Activated CD8-positive, alpha-beta T cell treated with anti-CD3 and anti-CD28 coated beads, Interleukin-2, amount 10 ng/mL, durations not matched to agents 7 days and 5 days (primary cell): ENCODE measurements around the gene PLEKHA6. TPM values are rescaled to one million over a fixed set of nuclear protein-coding genes. Genes with fewer than 3 reads are reported as not detected.

Source experiments
- ATAC-seq: fragments of 150-1000 bp; cut with Tn5 transposase; one replicate; pipeline ENCODE4 v1.10.0; 2021; ENCODE audit warnings: moderate library complexity
- CTCF ChIA-PET: fragments of 350-600 bp; sonication (Branson Sonifier 250); formaldehyde crosslinking; loops from one replicate; lab custom pipeline; 2021; ENCODE audit warnings: antibody characterized with exemption; lab: Charles Lee
- POLR2A ChIA-PET: fragments of 350-600 bp; sonication (Branson Sonifier 250); formaldehyde crosslinking; loops from one replicate; lab custom pipeline; 2021; ENCODE audit warnings: antibody characterized with exemption; lab: Charles Lee
- DNase-seq: peaks from one replicate; pipeline ENCODE4 v3.0.0-alpha.2; 2020
- H3K27ac Mint-ChIP-seq: one replicate; pipeline ENCODE4 v1.8.0; 2021; ENCODE audit warnings: mild to moderate bottlenecking, mixed read lengths
- H3K27me3 Mint-ChIP-seq: one replicate; pipeline ENCODE4 v1.8.0; 2021; ENCODE audit warnings: low read depth, mixed read lengths
- H3K36me3 Mint-ChIP-seq: one replicate; pipeline ENCODE4 v1.8.0; 2021; ENCODE audit warnings: low read depth, mixed read lengths
- H3K4me1 Mint-ChIP-seq: one replicate; pipeline ENCODE4 v1.8.0; 2021; ENCODE audit warnings: low read depth, mixed read lengths
- H3K4me3 Mint-ChIP-seq: one replicate; pipeline ENCODE4 v1.8.0; 2021; ENCODE audit warnings: mild to moderate bottlenecking, mixed read lengths
- H3K9me3 Mint-ChIP-seq: one replicate; pipeline ENCODE4 v1.8.0; 2022; ENCODE audit warnings: mixed read lengths; ENCODE audit not compliant: insufficient read depth
- total RNA-seq, 2 experiments: library from RNA; stranded (reverse); gene quantifications; one replicate each; pipeline ENCODE4 v1.2.3, GENCODE V29; 2021

The PLEKHA6 gene
- total RNA-seq, 2 experiments from 2014 or later = 0.26 to 0.29 TPM

- Mint-ChIP-seq H3K4me1 (peaks cover 2% of the 10 kb centered on the region), H3K9me3 (no peaks in the 10 kb centered on the region), H3K27me3 (peaks cover 49% of the 10 kb centered on the region), H3K27ac (no peak overlapping the region), H3K36me3 (no peaks in the 10 kb centered on the region), H3K4me3 (no peak overlapping the region)
- DNase-seq (no peak), ATAC-seq (no peak)
- ChIA-PET POLR2A (no interaction called here), CTCF (interaction anchor here (0.6 to 4.0 kb wide), 7 partner anchors 10 to 618 kb away, joined by 3 to 26 read pairs (median 3); no protein-coding TSS in a partner anchor)
Observed at GRCh38 chr1:204188959-204189639, 170.6 kb downstream of the PLEKHA6 start.

GRCh38 chr1:204186597-204186996 lies 173.1 kb downstream of the PLEKHA6 start:
- H3K4me3 Mint-ChIP-seq = no peak overlapping the region
- ChIA-PET CTCF (interaction anchor here (1.7 to 3.7 kb wide), 2 partner anchors 20 to 23 kb away, joined by 6 to 17 read pairs; no protein-coding TSS in a partner anchor), POLR2A (no interaction called here)
- H3K27ac Mint-ChIP-seq = no peak overlapping the region
- ATAC-seq (no peak), DNase-seq (no peak)
- H3K9me3 Mint-ChIP-seq = no peaks in the 10 kb centered on the region
- H3K36me3 Mint-ChIP-seq = no peaks in the 10 kb centered on the region
- peaks cover 41% of the 10 kb centered on the region for H3K27me3 Mint-ChIP-seq
- H3K4me1 Mint-ChIP-seq = peaks cover 2% of the 10 kb centered on the region

GRCh38 chr1:204181116-204181515 lies 178.6 kb downstream of the PLEKHA6 start:
- no peak for ATAC-seq
- Mint-ChIP-seq H3K36me3 (no peaks in the 10 kb centered on the region), H3K4me1 (no peaks in the 10 kb centered on the region), H3K4me3 (no peak overlapping the region), H3K27me3 (peaks cover 8% of the 10 kb centered on the region), H3K27ac (no peak overlapping the region), H3K9me3 (no peaks in the 10 kb centered on the region)
- DNase-seq = no peak
- CTCF ChIA-PET = no interaction called here
- POLR2A ChIA-PET = no interaction called here

- no peak for DNase-seq
- ChIA-PET CTCF (interaction anchor here (3.2 kb wide), 1 partner anchor 18 kb away, joined by 12 read pairs; no protein-coding TSS in a partner anchor), POLR2A (no interaction called here)
- no peaks in the 10 kb centered on the region for H3K9me3 Mint-ChIP-seq
- H3K36me3 Mint-ChIP-seq = no peaks in the 10 kb centered on the region
- H3K4me3 Mint-ChIP-seq = no peak overlapping the region
- H3K4me1 Mint-ChIP-seq = no peaks in the 10 kb centered on the region
- peaks cover 8% of the 10 kb centered on the region for H3K27me3 Mint-ChIP-seq
- H3K27ac Mint-ChIP-seq = no peak overlapping the region
- ATAC-seq = no peak
Observed at GRCh38 chr1:204180133-204180532, 179.6 kb downstream of the PLEKHA6 start.

- Mint-ChIP-seq H3K36me3 (no peaks in the 10 kb centered on the region), H3K9me3 (no peaks in the 10 kb centered on the region), H3K27me3 (peaks cover 5% of the 10 kb centered on the region), H3K4me3 (no peak overlapping the region), H3K27ac (no peak overlapping the region), H3K4me1 (no peaks in the 10 kb centered on the region)
- ATAC-seq (no peak), DNase-seq (no peak)
- POLR2A ChIA-PET = no interaction called here
- CTCF ChIA-PET = interaction anchor here (0.9 to 3.2 kb wide), 2 partner anchors 10 to 16 kb away, joined by 3 to 12 read pairs; no protein-coding TSS in a partner anchor
Observed at GRCh38 chr1:204178487-204179281, 181.0 kb downstream of the PLEKHA6 start.

GRCh38 chr1:204177133-204177532 lies 182.6 kb downstream of the PLEKHA6 start:
- ATAC-seq = no peak
- H3K27ac Mint-ChIP-seq = no peak overlapping the region

GRCh38 chr1:204176049-204176448 lies 183.7 kb downstream of the PLEKHA6 start:
- Mint-ChIP-seq H3K4me3 (no peak overlapping the region), H3K36me3 (no peaks in the 10 kb centered on the region), H3K4me1 (no peaks in the 10 kb centered on the region), H3K27me3 (peaks cover 2% of the 10 kb centered on the region), H3K9me3 (no peaks in the 10 kb centered on the region), H3K27ac (no peak overlapping the region)
- CTCF ChIA-PET = interaction anchor here (0.6 to 1.7 kb wide), 3 partner anchors 8 to 188 kb away, joined by 3 to 9 read pairs (median 3); no protein-coding TSS in a partner anchor
- DNase-seq (no peak), ATAC-seq (no peak)
- POLR2A ChIA-PET = no interaction called here

More at GRCh38 chr1:204177133-204177532, 182.6 kb downstream of the PLEKHA6 start:
- peaks cover 2% of the 10 kb centered on the region for H3K27me3 Mint-ChIP-seq
- ChIA-PET POLR2A (no interaction called here), CTCF (interaction anchor here (1.3 to 3.2 kb wide), 2 partner anchors 15 to 187 kb away, joined by 3 to 12 read pairs; no protein-coding TSS in a partner anchor)
- DNase-seq = no peak
- no peak overlapping the region for H3K4me3 Mint-ChIP-seq
- H3K9me3 Mint-ChIP-seq = no peaks in the 10 kb centered on the region
- H3K4me1 Mint-ChIP-seq = no peaks in the 10 kb centered on the region
- no peaks in the 10 kb centered on the region for H3K36me3 Mint-ChIP-seq

GRCh38 chr1:204174958-204175357 lies 184.8 kb downstream of the PLEKHA6 start:
- Mint-ChIP-seq H3K27me3 (peaks cover 2% of the 10 kb centered on the region), H3K36me3 (peaks cover 3% of the 10 kb centered on the region), H3K9me3 (peaks cover 4% of the 10 kb centered on the region), H3K4me1 (no peaks in the 10 kb centered on the region), H3K4me3 (no peak overlapping the region), H3K27ac (no peak overlapping the region)
- CTCF ChIA-PET = interaction anchor here (1.7 kb wide), 1 partner anchor 12 kb away, joined by 9 read pairs; no protein-coding TSS in a partner anchor
- DNase-seq (no peak), ATAC-seq (no peak)
- POLR2A ChIA-PET = no interaction called here

- CTCF ChIA-PET = interaction anchor here (1.1 to 3.9 kb wide), 3 partner anchors 9 to 226 kb away, joined by 3 to 19 read pairs (median 6); no protein-coding TSS in a partner anchor
- H3K27ac Mint-ChIP-seq = no peak overlapping the region
- peaks cover 13% of the 10 kb centered on the region for H3K9me3 Mint-ChIP-seq
- peaks cover 3% of the 10 kb centered on the region for H3K36me3 Mint-ChIP-seq
- no peak overlapping the region for H3K4me3 Mint-ChIP-seq
- POLR2A ChIA-PET = no interaction called here
- ATAC-seq (no peak), DNase-seq (no peak)
- no peaks in the 10 kb centered on the region for H3K4me1 Mint-ChIP-seq
- no peaks in the 10 kb centered on the region for H3K27me3 Mint-ChIP-seq
Observed at GRCh38 chr1:204172404-204173029, 187.2 kb downstream of the PLEKHA6 start.

GRCh38 chr1:204171751-204172178 lies 188.0 kb downstream of the PLEKHA6 start:
- ATAC-seq = no peak
- Mint-ChIP-seq H3K4me1 (no peaks in the 10 kb centered on the region), H3K27me3 (no peaks in the 10 kb centered on the region), H3K36me3 (peaks cover 3% of the 10 kb centered on the region), H3K27ac (no peak overlapping the region), H3K4me3 (no peak overlapping the region), H3K9me3 (peaks cover 13% of the 10 kb centered on the region)
- ChIA-PET CTCF (interaction anchor here (3.9 kb wide), 1 partner anchor 9 kb away, joined by 19 read pairs; no protein-coding TSS in a partner anchor), POLR2A (no interaction called here)
- no peak for DNase-seq

- Mint-ChIP-seq H3K27me3 (no peaks in the 10 kb centered on the region), H3K36me3 (peaks cover 3% of the 10 kb centered on the region), H3K4me3 (no peak overlapping the region), H3K4me1 (no peaks in the 10 kb centered on the region), H3K27ac (no peak overlapping the region), H3K9me3 (peaks cover 13% of the 10 kb centered on the region)
- ChIA-PET POLR2A (no interaction called here), CTCF (interaction anchor here (3.9 to 9.8 kb wide), 2 partner anchors 8 to 191 kb away, joined by 19 to 122 read pairs; partner anchors contain the start of gene PLEKHA6)
- ATAC-seq = no peak
- DNase-seq = no peak
Observed at GRCh38 chr1:204170494-204171155, 189.1 kb downstream of the PLEKHA6 start.
